Mucosa of gallbladder (tissue), 1 donor: ENCODE measurements around the gene RNF213. TPM values are rescaled to one million over a fixed set of nuclear protein-coding genes. Genes with fewer than 3 reads are reported as not detected.

ENCODE experiments used
- DNase-seq: peaks from one replicate; pipeline ENCODE4 v3.0.0-alpha.2; 2020; ENCODE audit warnings: low spot score
- total RNA-seq: library from RNA; stranded (reverse); gene quantifications from one replicate; pipeline ENCODE4 v1.2.1, GENCODE V29; 2021
- donor health status: DM: no; HTN: no; CAD: no.

Gene RNF213
- 147 TPM for total RNA-seq

GRCh38 chr17:80260791-80261158, at the start of gene RNF213:
Gene RNF213, plus strand, starts transcription at chr17:80260852. Its CDS starts 2,830 bp downstream, at chr17:80263682.
- DNase-seq = peak; percentile 27

GRCh38 chr17:80212109-80212508, 48.5 kb upstream of the RNF213 start:
- no peak for DNase-seq

GRCh38 chr17:80212511-80212910, 48.1 kb upstream of the RNF213 start:
- no peak for DNase-seq

GRCh38 chr17:80212962-80213642, 47.5 kb upstream of the RNF213 start:
- no peak for DNase-seq

GRCh38 chr17:80213643-80213975, 47.0 kb upstream of the RNF213 start:
- no peak for DNase-seq

- no peak for DNase-seq
These were observed 46.4 kb upstream of the RNF213 start for GRCh38 chr17:80214012-80214877.

- no peak for DNase-seq
These were observed 45.8 kb upstream of the RNF213 start for GRCh38 chr17:80214878-80215210.

- DNase-seq = no peak
These were observed 43.9 kb upstream of the RNF213 start for GRCh38 chr17:80216473-80217456.

GRCh38 chr17:80217703-80218362, 42.8 kb upstream of the RNF213 start:
- DNase-seq = no peak

GRCh38 chr17:80218391-80218790, 42.3 kb upstream of the RNF213 start:
- DNase-seq = no peak

GRCh38 chr17:80219013-80219762, 41.5 kb upstream of the RNF213 start:
- DNase-seq = peak; percentile 82

GRCh38 chr17:80219763-80220053, 40.9 kb upstream of the RNF213 start:
- DNase-seq = no peak

- DNase-seq = peak; percentile 74
These were observed 40.5 kb upstream of the RNF213 start, which contains the start of the genes SGSH and SLC26A11 for GRCh38 chr17:80220054-80220735. Gene SGSH, minus strand, starts transcription at chr17:80220333. Its CDS starts 20 bp downstream, at chr17:80220313. Gene SLC26A11, plus strand, starts transcription at chr17:80220427. Its CDS starts 1,134 bp downstream, at chr17:80221561.

GRCh38 chr17:80220736-80221215, 39.9 kb upstream of the RNF213 start:
- no peak for DNase-seq

GRCh38 chr17:80221351-80222105, 39.1 kb upstream of the RNF213 start:
- DNase-seq = no peak

GRCh38 chr17:80222376-80223141, 38.1 kb upstream of the RNF213 start:
- DNase-seq = no peak

- no peak for DNase-seq
These were observed 37.4 kb upstream of the RNF213 start for GRCh38 chr17:80223142-80223815.
